OCI-LY3 (cell line): ENCODE data around the gene TP53BP1.

Experiments used
- CTCF ChIP-seq: fragments of 200-600, 300-600 bp; sonication (generic); IDR thresholded peaks from 2 replicates; pipeline ENCODE4 v1.5.1; 2014; ENCODE audit warnings: antibody characterized with exemption, low read length, low read depth
- EZH2phosphoT487 ChIP-seq: fragments of 200-600 bp; shearing (Covaris generic); IDR thresholded peaks from 2 replicates; pipeline ENCODE4 v1.6.1; 2018; ENCODE audit warnings: antibody characterized with exemption, mixed run types, low read depth

DNA sequence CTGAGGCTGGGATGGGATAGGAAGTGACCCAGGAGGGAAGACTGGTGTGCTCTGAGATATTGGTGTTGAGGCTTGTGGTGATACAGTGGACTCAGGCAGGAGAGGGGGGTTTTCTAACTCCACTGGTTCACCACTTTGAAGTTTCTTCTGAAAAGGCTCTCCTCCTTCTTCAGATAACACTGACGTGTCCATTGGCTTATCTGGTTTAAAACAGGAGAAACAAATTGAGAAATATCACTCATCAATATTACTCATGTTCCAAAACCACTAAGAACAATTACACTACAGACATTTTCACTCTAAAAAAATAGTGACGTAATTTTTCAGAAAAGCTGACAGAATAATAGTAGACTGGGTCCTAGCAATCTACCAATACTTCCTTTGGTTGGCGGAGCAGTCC, 23.1 kb downstream of the TP53BP1 start:
- TF ChIP-seq CTCF (no peak), EZH2phosphoT487 (no peak)
